GM12874 (cell line): ENCODE data around the gene SPI1.

ENCODE experiments used
- TF ChIP-seq, protein P1 (sequence below): IDR thresholded peaks from 2 replicates; pipeline ENCODE4 v1.5.1; 2011; ENCODE audit warnings: low read depth, mild to moderate bottlenecking, control low read depth, low read length, moderate library complexity; ENCODE audit not compliant: insufficient read depth

Gene SPI1

DNA sequence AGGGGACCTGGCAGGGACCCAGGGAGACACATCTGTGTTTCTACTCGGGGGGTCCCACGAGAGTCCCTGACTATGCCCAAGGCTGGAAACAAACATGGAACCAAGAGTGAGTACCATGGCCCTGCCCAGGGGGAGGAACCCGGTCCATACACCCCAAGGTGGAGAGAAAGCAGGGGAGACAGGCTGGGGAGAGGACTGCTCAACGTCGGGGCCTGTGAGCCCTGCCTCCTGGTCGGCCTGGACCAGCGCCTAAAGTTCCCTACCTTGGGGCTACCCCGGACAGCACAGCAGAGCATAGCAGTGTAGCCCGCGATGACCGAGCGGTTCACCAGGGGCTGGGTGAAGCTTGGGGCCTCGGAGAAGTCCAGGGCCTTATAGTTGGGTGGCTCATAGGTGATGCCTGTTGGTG lies 46.0 kb downstream of the SPI1 start:
- TF ChIP-seq, protein P1, sequence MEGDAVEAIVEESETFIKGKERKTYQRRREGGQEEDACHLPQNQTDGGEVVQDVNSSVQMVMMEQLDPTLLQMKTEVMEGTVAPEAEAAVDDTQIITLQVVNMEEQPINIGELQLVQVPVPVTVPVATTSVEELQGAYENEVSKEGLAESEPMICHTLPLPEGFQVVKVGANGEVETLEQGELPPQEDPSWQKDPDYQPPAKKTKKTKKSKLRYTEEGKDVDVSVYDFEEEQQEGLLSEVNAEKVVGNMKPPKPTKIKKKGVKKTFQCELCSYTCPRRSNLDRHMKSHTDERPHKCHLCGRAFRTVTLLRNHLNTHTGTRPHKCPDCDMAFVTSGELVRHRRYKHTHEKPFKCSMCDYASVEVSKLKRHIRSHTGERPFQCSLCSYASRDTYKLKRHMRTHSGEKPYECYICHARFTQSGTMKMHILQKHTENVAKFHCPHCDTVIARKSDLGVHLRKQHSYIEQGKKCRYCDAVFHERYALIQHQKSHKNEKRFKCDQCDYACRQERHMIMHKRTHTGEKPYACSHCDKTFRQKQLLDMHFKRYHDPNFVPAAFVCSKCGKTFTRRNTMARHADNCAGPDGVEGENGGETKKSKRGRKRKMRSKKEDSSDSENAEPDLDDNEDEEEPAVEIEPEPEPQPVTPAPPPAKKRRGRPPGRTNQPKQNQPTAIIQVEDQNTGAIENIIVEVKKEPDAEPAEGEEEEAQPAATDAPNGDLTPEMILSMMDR: no peak

DNA sequence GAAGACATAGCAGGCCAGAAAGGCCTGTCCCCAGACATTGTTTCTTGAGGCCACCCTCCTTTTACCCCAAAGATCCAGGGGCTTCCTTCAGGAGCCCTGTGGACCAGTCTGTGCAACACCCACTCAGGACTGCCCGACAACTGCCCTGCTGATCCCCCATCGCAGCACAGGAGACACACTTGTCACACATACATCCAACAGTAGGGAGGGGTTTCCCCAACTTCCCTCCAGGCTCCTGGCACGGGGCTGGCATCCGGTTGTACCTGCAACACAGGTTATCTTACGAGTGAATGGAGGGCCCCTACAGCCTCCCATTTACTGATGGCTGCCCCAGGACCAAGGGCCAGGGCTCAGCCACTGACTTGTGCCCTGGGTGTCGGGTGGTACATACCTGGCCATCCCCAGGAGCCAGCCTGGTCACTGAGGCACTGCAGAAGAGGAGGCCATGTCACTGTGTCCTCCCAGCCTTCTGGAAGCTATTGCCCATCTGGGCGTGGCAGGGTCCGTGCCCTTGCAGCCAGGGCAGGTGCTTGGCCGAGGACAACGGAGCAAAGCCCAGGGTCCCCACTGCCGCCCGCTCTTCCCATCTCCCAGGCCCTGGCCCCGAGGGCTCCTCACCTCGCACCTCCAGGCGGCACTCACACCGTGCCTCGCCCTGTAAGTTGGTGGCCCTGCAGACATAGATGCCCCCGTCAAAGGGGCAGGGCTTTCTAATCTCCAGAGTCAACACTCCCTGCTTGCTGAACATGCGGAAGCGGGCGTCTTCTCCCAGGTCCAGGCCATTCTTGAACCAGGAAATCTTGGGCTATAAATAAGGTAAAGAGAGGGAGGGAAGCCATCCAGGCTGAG lies 46.7 kb downstream of the SPI1 start:
- TF ChIP-seq, protein P1: no peak

DNA sequence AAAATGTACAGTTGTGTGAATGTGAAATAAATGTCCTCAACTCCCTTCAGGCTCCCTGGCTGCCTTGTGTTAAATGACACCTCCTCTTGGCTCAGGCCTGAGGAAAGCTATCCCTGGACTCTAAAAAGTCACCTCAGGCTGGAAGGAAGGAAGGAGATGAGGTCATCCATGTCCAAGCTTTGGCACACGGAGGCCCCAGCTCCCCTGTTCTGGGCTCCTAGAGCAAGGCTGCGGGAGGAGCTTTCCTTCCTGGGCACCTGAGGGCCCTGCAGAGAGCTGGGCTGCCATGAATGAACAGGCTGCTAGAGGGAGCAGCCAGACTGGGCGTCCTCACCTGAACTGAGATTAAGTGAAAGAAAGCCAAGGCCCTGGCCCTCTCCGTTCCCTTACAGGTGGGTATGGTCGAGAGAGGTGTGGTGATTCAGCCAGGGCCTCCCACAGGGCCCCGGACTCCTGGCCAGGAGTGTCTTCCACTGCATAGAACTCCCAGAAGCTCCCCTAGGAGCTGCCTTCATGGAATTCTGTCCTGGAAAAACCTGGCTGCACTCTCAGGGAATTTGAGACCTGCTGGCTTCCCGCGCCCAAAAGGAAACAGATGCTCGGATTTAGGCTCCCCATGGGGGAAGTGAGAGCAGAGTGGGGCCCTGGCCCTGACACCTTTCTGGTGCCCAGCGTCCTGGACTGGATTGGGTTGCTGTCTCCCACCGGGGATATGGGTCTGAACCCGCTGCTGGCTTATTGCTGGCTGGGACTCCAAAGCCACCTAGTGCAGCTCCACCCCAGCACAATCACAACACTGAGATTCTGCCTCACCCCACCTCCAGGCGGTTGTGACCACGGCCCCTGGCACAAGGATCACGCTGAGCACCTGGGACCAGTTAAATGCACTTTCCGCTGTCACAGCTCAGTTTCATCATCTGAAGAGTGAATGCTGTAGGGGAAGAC lies 48.1 kb downstream of the SPI1 start:
- TF ChIP-seq, protein P1: no peak

DNA sequence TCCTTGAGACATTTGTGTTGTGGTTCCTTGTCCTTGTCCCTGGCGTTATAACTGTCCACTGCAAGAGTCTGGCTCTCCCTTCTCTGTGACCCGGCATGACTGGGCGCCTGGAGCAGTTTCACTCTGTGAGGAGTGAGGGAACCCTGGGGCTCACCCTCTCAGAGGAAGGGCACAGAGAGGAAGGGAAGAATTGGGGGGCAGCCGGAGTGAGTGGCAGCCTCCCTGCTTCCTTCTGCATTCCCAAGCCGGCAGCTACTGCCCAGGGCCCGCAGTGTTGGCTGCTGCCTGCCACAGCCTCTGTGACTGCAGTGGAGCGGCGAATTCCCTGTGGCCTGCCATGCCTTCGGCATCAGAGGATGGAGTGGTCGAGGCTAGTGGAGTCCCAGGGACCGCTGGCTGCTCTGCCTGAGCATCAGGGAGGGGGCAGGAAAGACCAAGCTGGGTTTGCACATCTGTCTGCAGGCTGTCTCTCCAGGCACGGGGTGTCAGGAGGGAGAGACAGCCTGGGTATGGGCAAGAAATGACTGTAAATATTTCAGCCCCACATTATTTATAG lies 48.8 kb downstream of the SPI1 start:
- TF ChIP-seq, protein P1: no peak

DNA sequence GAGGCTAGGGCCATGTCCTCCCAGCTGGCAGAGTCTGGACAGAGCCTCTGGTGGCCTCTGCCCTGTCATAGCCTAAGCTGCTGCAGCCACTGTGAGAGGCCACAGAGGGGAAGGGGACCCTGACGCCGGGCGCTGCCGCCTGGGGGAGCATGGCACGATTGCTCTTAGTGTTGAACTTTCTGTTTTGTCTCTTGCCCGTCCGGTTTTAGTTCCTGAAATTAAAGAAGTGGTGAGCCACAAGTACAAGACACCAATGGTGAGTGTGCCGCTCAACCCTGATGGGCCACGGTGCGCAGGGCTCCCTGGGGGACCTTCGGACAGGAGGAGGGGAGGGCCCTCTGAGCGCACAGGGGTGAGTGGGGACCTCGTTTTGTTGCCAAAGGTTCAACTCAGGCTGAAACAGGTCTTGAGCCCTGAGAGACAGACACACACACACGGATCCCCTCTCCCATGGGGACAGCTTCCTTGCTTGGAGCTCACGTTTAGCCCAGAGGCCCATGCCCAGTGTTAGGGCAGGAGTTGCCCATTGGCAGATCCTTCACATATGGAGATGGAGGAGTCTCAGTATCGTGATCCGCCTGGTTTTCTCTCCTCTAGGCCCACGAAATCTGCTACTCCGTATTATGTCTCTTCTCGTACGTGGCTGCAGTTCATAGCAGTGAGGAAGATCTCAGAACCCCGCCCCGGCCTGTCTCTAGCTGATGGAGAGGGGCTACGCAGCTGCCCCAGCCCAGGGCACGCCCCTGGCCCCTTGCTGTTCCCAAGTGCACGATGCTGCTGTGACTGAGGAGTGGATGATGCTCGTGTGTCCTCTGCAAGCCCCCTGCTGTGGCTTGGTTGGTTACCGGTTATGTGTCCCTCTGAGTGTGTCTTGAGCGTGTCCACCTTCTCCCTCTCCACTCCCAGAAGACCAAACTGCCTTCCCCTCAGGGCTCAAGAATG lies 49.6 kb downstream of the SPI1 start:
- TF ChIP-seq, protein P1: no peak

DNA sequence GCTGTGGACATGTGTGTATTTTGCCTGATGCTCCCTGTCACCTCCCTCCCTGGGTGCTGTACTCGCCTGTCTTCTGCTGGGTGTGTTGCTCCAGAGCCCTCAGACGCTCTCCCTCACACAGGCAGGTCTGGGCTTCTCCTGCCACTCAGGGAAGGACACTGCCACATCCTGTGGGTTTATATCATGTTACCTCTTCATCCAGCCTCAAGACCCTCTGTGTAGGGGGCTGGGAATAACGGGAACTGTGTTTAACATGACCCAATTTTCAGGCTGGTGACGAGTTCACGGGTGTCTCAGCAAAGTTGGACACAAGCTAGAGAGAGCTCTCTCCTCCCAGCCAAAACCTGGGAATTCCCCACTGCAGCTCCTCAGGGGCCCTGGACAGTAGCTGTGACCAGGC lies 50.4 kb downstream of the SPI1 start:
- TF ChIP-seq, protein P1: no peak
